ENCODE data around the gene RFXANK.

The RFXANK gene

GRCh38 chr19:19234220-19234816, 42.3 kb downstream of the RFXANK start:
- DNase-seq, result no peak

GRCh38 chr19:19236173-19236572, 44.1 kb downstream of the RFXANK start:
- DNase-seq, result no peak

DNA sequence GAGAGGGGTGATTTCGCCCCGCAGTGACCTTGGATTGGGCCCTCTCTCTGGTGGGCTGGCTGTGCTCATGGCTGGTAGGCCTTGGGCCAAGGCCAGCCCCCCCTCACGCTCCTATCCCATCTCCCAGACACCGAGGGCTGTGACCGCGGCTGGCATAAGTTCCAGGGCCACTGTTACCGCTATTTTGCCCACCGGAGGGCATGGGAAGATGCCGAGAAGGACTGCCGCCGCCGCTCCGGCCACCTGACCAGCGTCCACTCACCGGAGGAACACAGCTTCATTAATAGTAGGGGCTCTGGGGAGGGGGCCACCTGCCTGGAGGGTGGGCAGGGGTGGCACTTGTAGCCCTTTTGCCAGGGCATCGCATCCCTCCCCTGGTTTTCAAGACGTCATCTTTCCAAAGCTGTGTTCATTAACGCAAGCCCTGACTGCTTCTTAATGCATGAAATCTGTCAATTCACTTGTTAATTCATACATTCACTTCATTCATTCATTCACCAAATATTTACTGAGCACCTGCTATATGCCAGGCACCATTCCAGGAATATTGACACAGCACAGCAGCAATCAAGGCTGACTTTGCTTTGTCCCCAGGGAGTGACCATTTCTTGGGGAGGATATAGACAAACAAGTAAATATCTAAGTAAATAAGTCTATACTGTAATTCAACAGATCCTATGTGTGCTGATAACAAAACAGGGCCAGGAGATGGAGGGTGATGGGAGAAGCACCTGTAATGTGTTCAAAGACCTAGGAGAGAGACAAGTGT, 46.3 kb downstream of the RFXANK start:
- no peak for DNase-seq

GRCh38 chr19:19239675-19240074, 47.6 kb downstream of the RFXANK start:
- no peak for DNase-seq

DNA sequence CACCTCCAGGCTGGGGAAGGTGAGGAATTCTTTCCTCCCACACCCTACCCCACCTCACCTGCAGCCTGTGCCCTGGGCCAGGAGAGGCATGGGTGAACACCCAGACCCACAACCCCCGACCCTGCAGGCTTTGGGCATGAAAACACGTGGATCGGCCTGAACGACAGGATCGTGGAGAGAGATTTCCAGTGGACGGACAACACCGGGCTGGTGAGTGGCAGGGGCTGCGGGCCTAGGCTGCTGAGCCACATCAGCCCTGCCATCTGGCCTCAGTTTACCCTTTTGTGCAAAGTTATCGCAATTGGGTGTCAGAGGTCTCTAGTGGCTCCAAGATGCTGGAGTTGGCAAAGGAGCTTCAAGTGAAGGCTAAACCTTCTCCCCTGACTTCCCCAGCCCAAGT, 48.4 kb downstream of the RFXANK start:
- DNase-seq, result no peak

DNA sequence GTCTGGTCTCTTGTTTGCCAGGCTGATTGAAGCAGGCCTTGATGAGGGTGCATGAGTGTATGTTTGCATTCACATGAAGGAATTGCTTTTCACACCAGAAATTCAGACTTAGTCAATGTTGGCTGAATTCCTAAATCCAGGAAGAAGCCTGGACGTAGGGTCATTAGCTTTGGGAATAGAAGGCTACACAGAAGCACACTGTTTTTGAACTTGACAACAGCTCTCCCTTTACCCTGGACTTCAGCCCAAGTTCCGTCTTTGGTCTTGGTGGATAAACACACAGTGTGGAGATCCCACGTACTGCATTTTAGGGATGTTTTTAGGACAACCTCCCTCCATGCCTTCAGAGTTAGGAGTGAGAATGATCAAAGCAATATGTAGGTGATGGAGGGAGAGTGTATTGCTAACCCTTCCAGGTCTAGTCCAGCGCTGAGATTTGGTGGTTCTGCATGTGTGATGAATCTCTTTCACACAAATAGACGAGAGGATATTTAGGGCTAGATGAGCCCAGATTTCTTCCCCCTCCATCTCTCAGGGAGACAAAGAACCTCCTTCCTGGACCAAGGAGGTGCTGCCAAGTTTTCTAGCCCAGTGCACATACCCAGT, 58.2 kb downstream of the RFXANK start:
- DNase-seq, result no peak
